ENCODE data around the gene CTNNA2. TPM values are rescaled to one million over a fixed set of nuclear protein-coding genes. Genes with fewer than 3 reads are reported as not detected.

The CTNNA2 gene
- polyA plus RNA-seq, 4 donors: 0.27 to 2.8 (median 1.3) TPM; not detected in 1

DNA sequence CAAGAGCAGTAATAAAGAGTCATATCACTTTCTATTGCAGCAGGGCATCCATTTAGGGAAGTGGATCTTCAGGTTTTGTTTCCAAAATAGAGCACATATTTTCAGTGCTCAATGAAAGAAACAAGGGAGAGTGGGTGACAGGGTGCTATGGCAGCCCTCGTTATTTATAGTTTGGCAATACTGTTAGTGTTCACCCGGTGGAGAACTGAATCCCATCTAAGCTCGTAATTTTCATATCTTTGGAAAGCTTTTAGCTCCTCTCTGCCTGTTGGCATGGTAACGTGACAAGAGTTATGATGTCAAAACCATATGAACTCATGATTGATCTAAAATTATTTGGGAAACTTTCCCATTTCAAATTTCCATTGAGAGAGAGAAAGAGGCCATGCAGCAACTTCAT is 459.8 kb downstream of the CTNNA2 start:
- H3K27ac ChIP-seq (ENCODE audit: low read depth in 1 of 3, low read length in 2 of 3): no peak overlapping the region
- no peaks in the 10 kb centered on the region for H3K36me3 ChIP-seq (ENCODE audit: control insufficient read depth in 3 of 3, insufficient read depth in 2 of 3, low read depth in 1 of 3, low read length in 3 of 3)
- no peaks in the 10 kb centered on the region for H3K27me3 ChIP-seq (ENCODE audit: control insufficient read depth in 3 of 3, insufficient read depth in 3 of 3, low read length in 3 of 3)
- DNase-seq: no peak
- no peaks in the 10 kb centered on the region for H3K9me3 ChIP-seq (ENCODE audit: control insufficient read depth in 2 of 2, insufficient read depth in 1 of 2, low read depth in 1 of 2, low read length in 1 of 2)
- no peak for FAIRE-seq
- 81 to 89% (median 84%) methylated on average over 4 of the region's 4 CpGs for WGBS, 3 donors
- H3K4me3 ChIP-seq (ENCODE audit: low read depth in 1 of 3, low read length in 3 of 3): no peak overlapping the region
- H3K4me1 ChIP-seq (ENCODE audit: control insufficient read depth in 3 of 3, insufficient read depth in 2 of 3, low read depth in 1 of 3, low read length in 2 of 3): no peaks in the 10 kb centered on the region

DNA sequence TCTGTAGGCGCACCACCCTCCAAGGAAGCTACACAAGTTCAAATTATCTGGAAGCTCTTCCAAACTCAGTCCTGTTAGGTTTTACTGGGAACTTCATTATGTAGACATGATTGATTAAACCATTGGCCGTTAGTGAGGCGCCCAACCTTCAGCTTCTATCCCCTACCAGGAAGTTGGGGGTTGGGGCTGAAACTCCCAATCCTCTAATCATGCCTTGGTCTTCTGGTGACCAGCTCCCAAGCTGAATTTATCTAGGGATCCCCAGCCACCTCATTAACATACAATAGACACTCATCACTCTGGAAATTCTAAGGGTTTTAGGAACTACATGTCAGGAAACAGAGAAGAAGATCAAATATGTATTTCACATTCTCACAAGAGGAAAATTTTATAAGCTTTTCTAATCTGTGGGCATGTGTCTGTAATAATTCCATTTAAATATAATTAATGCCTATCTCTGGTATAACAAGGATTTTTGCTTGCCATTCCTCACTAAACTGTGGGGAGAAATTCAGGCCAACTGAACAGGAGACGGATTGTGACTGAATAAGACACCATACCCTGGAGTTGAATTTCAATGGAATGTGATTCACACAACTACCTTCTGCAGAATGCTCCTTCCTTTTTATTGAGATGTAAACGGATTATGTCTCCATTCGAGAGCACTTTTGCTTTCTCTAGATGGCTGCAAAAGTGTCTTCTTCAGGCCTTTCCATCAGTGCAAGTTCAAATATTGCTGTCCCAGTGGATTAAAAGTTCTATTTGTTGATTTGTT is 463.1 kb downstream of the CTNNA2 start:
- Histone ChIP-seq H3K9me3 (ENCODE audit: control insufficient read depth in 2 of 2, insufficient read depth in 1 of 2, low read depth in 1 of 2, low read length in 1 of 2) (no peaks in the 10 kb centered on the region), H3K4me3 (ENCODE audit: low read depth in 1 of 3, low read length in 3 of 3) (no peak overlapping the region), H3K27me3 (ENCODE audit: control insufficient read depth in 3 of 3, insufficient read depth in 3 of 3, low read length in 3 of 3) (no peaks in the 10 kb centered on the region), H3K36me3 (ENCODE audit: control insufficient read depth in 3 of 3, insufficient read depth in 2 of 3, low read depth in 1 of 3, low read length in 3 of 3) (no peaks in the 10 kb centered on the region), H3K27ac (ENCODE audit: low read depth in 1 of 3, low read length in 2 of 3) (no peak overlapping the region), H3K4me1 (ENCODE audit: control insufficient read depth in 3 of 3, insufficient read depth in 2 of 3, low read depth in 1 of 3, low read length in 2 of 3) (no peaks in the 10 kb centered on the region)
- DNase-seq: no peak
- WGBS, 3 donors: 73 to 85% (median 79%) methylated on average over 6 of the region's 6 CpGs
- FAIRE-seq: no peak

DNA sequence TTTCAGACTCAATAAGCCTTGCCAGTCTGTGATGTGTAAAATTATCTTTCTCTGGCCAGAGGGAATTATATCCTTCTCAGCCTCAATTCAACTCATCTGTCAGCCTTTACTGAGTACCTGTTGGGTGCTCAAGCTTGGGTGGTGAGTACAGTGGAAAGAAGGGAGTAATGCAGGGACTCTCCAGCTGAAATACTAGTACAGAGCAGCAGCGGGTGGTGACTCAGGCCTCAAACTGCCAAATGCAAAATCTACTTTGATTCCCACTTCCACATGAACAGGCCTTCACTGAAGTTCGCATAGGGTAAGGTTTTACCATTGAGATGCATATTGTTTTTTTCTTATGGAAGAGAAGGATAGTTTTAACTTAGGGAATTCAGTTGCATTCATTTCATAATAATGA is 464.9 kb downstream of the CTNNA2 start:
- Histone ChIP-seq H3K36me3 (ENCODE audit: control insufficient read depth in 3 of 3, insufficient read depth in 2 of 3, low read depth in 1 of 3, low read length in 3 of 3) (no peaks in the 10 kb centered on the region), H3K4me1 (ENCODE audit: control insufficient read depth in 3 of 3, insufficient read depth in 2 of 3, low read depth in 1 of 3, low read length in 2 of 3) (no peaks in the 10 kb centered on the region), H3K27ac (ENCODE audit: low read depth in 1 of 3, low read length in 2 of 3) (no peak overlapping the region), H3K9me3 (ENCODE audit: control insufficient read depth in 2 of 2, insufficient read depth in 1 of 2, low read depth in 1 of 2, low read length in 1 of 2) (no peaks in the 10 kb centered on the region), H3K4me3 (ENCODE audit: low read depth in 1 of 3, low read length in 3 of 3) (no peak overlapping the region), H3K27me3 (ENCODE audit: control insufficient read depth in 3 of 3, insufficient read depth in 3 of 3, low read length in 3 of 3) (no peaks in the 10 kb centered on the region)
- 76 to 94% (median 84%) methylated on average over 2 of the region's 2 CpGs for WGBS, 3 donors
- DNase-seq (no peak), FAIRE-seq (no peak)

DNA sequence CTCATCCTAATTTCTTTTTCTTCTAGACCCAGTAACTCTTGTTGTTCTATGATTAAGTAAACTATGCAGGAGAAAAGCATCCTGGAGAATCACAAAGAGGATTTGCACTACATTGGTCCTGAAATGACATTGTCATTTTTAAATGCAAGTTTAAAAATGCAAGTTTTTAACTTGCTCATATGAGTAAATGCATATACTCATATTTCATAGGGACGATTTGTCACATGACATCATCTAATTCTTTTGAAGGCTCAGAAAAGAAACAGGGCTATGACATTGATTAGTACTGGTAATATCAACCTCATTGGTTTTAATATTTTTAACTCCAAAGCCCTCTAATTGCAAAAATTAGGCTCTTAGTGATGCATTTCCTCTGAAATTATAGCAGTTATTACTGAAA is 467.3 kb downstream of the CTNNA2 start:
- no peak for FAIRE-seq
- Histone ChIP-seq H3K27me3 (ENCODE audit: control insufficient read depth in 3 of 3, insufficient read depth in 3 of 3, low read length in 3 of 3) (no peaks in the 10 kb centered on the region), H3K36me3 (ENCODE audit: control insufficient read depth in 3 of 3, insufficient read depth in 2 of 3, low read depth in 1 of 3, low read length in 3 of 3) (no peaks in the 10 kb centered on the region), H3K9me3 (ENCODE audit: control insufficient read depth in 2 of 2, insufficient read depth in 1 of 2, low read depth in 1 of 2, low read length in 1 of 2) (no peaks in the 10 kb centered on the region), H3K4me3 (ENCODE audit: low read depth in 1 of 3, low read length in 3 of 3) (no peak overlapping the region), H3K27ac (ENCODE audit: low read depth in 1 of 3, low read length in 2 of 3) (no peak overlapping the region), H3K4me1 (ENCODE audit: control insufficient read depth in 3 of 3, insufficient read depth in 2 of 3, low read depth in 1 of 3, low read length in 2 of 3) (no peaks in the 10 kb centered on the region)
- no peak for DNase-seq
- 75 to 84% (median 76%) methylated on average over 1 of the region's 1 CpG for WGBS, 3 donors

DNA sequence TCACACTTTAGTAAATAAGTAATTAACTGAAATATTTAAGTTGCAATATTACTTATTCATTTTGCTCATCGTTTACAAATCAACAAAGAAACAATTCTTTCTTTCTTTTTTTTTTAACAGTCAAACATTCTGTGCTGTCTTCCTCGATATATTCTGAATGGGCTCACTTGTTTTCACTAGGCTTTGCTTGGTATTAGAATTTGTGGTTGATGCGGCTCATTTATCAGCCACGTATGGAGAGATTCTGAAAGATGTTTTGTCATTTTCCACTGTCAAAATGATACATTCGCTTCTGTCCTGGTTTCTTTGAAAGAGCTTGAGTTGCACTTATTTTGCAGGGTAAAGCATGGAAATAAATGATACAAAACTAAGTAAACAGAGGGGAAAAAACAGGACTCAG is 468.0 kb downstream of the CTNNA2 start:
- 72 to 84% (median 77%) methylated on average over 5 of the region's 5 CpGs for WGBS, 3 donors
- H3K4me3 ChIP-seq (ENCODE audit: low read depth in 1 of 3, low read length in 3 of 3): no peak overlapping the region
- no peaks in the 10 kb centered on the region for H3K36me3 ChIP-seq (ENCODE audit: control insufficient read depth in 3 of 3, insufficient read depth in 2 of 3, low read depth in 1 of 3, low read length in 3 of 3)
- DNase-seq (no peak), FAIRE-seq (no peak)
- H3K27me3 ChIP-seq (ENCODE audit: control insufficient read depth in 3 of 3, insufficient read depth in 3 of 3, low read length in 3 of 3): no peaks in the 10 kb centered on the region
- H3K27ac ChIP-seq (ENCODE audit: low read depth in 1 of 3, low read length in 2 of 3): no peak overlapping the region
- no peaks in the 10 kb centered on the region for H3K9me3 ChIP-seq (ENCODE audit: control insufficient read depth in 2 of 2, insufficient read depth in 1 of 2, low read depth in 1 of 2, low read length in 1 of 2)
- H3K4me1 ChIP-seq (ENCODE audit: control insufficient read depth in 3 of 3, insufficient read depth in 2 of 3, low read depth in 1 of 3, low read length in 2 of 3): no peaks in the 10 kb centered on the region

DNA sequence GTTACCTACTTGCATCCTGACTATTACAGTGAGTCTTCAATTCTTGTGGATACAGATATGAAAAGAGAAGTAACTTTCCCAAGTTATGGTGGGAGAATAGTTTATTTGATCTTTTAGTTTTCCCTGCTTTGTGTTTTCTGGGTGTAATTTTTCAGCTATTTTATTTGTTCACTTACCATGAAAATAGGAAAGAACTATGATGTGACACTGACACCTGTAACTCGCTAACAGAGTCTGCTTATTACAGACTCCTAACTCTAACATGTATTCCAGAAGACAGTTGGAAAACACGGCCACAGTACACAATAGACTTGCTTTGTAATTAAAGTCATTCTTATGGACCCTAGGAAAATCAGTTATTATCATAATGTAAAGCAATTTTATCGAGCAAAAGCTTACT is 468.5 kb downstream of the CTNNA2 start:
- no peaks in the 10 kb centered on the region for H3K27me3 ChIP-seq (ENCODE audit: control insufficient read depth in 3 of 3, insufficient read depth in 3 of 3, low read length in 3 of 3)
- H3K4me3 ChIP-seq (ENCODE audit: low read depth in 1 of 3, low read length in 3 of 3): no peak overlapping the region
- 71 to 85% (median 77%) methylated on average over 3 of the region's 3 CpGs for WGBS, 3 donors
- no peaks in the 10 kb centered on the region for H3K9me3 ChIP-seq (ENCODE audit: control insufficient read depth in 2 of 2, insufficient read depth in 1 of 2, low read depth in 1 of 2, low read length in 1 of 2)
- no peaks in the 10 kb centered on the region for H3K4me1 ChIP-seq (ENCODE audit: control insufficient read depth in 3 of 3, insufficient read depth in 2 of 3, low read depth in 1 of 3, low read length in 2 of 3)
- DNase-seq: no peak
- H3K36me3 ChIP-seq (ENCODE audit: control insufficient read depth in 3 of 3, insufficient read depth in 2 of 3, low read depth in 1 of 3, low read length in 3 of 3): no peaks in the 10 kb centered on the region
- no peak overlapping the region for H3K27ac ChIP-seq (ENCODE audit: low read depth in 1 of 3, low read length in 2 of 3)
- FAIRE-seq: no peak

DNA sequence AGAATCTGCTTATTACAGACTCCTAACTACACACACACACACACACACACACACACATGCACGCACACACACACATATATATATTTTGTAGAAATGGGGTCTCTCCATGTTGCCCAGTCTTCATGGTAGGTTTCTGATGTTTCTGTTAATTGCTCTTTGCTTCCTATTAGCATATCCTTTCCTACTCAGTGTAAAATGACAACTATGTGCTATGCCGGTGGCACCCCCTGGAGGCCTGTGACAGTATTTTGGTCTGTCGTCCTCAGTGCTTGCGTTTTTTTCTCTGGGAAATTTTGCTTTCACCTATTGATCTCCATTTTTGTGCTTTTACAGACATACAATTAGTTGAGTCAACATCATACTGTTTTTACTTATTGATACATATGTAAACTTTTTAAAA is 469.6 kb downstream of the CTNNA2 start:
- Histone ChIP-seq H3K27ac (ENCODE audit: low read depth in 1 of 3, low read length in 2 of 3) (no peak overlapping the region), H3K4me3 (ENCODE audit: low read depth in 1 of 3, low read length in 3 of 3) (no peak overlapping the region), H3K36me3 (ENCODE audit: control insufficient read depth in 3 of 3, insufficient read depth in 2 of 3, low read depth in 1 of 3, low read length in 3 of 3) (no peaks in the 10 kb centered on the region), H3K27me3 (ENCODE audit: control insufficient read depth in 3 of 3, insufficient read depth in 3 of 3, low read length in 3 of 3) (no peaks in the 10 kb centered on the region), H3K4me1 (ENCODE audit: control insufficient read depth in 3 of 3, insufficient read depth in 2 of 3, low read depth in 1 of 3, low read length in 2 of 3) (no peaks in the 10 kb centered on the region), H3K9me3 (ENCODE audit: control insufficient read depth in 2 of 2, insufficient read depth in 1 of 2, low read depth in 1 of 2, low read length in 1 of 2) (no peaks in the 10 kb centered on the region)
- 43 to 61% (median 53%) methylated on average over 4 of the region's 4 CpGs for WGBS, 3 donors
- FAIRE-seq (no peak), DNase-seq (peak; percentile 35 to 64)

DNA sequence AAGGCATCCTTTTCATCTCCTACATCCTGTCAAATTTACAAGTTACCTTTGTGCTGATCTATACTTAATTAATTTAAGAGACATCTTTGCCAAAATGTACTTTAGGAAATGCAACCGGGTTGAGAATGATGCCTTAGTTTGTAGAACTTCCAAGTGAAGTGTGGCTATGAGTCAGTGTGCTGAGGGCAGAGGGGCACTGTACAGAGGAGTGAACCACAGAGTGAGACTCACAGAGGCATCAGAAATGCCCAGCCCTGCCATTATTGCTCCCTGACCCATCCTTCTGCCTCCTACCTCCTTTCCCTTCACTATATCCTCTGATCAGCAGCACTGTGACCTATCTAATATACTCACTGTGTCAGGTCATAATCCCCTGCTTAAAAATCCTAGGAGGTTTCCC is 471.6 kb downstream of the CTNNA2 start:
- Histone ChIP-seq H3K27me3 (ENCODE audit: control insufficient read depth in 3 of 3, insufficient read depth in 3 of 3, low read length in 3 of 3) (no peaks in the 10 kb centered on the region), H3K4me1 (ENCODE audit: control insufficient read depth in 3 of 3, insufficient read depth in 2 of 3, low read depth in 1 of 3, low read length in 2 of 3) (no peaks in the 10 kb centered on the region), H3K27ac (ENCODE audit: low read depth in 1 of 3, low read length in 2 of 3) (no peak overlapping the region), H3K9me3 (ENCODE audit: control insufficient read depth in 2 of 2, insufficient read depth in 1 of 2, low read depth in 1 of 2, low read length in 1 of 2) (no peaks in the 10 kb centered on the region), H3K36me3 (ENCODE audit: control insufficient read depth in 3 of 3, insufficient read depth in 2 of 3, low read depth in 1 of 3, low read length in 3 of 3) (no peaks in the 10 kb centered on the region), H3K4me3 (ENCODE audit: low read depth in 1 of 3, low read length in 3 of 3) (no peak overlapping the region)
- no peak for DNase-seq
- 78 to 94% (median 92%) methylated on average over 1 of the region's 1 CpG for WGBS, 3 donors
- no peak for FAIRE-seq

DNA sequence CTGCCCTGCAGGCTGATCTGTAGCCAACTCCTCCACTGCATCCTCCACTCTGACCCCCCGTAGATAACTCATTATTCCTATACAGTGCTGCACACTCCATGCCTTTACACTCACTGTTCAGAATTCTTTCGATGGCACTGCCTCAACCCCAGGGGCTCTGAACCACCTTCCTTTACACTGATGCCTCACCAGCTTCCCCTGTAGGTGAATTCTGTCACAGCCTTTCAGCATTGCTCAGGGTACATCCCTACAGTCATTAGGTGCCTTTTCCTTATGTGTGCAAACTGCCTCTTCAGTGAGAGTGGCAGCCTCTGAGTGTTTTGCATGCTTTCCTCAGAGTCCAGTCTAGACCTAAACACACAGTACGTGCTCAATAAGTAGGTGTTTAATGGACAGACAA is 472.3 kb downstream of the CTNNA2 start:
- no peaks in the 10 kb centered on the region for H3K36me3 ChIP-seq (ENCODE audit: control insufficient read depth in 3 of 3, insufficient read depth in 2 of 3, low read depth in 1 of 3, low read length in 3 of 3)
- DNase-seq (no peak), FAIRE-seq (no peak)
- no peaks in the 10 kb centered on the region for H3K27me3 ChIP-seq (ENCODE audit: control insufficient read depth in 3 of 3, insufficient read depth in 3 of 3, low read length in 3 of 3)
- WGBS, 3 donors: 86 to 90% (median 88%) methylated on average over 3 of the region's 3 CpGs
- H3K4me3 ChIP-seq (ENCODE audit: low read depth in 1 of 3, low read length in 3 of 3): no peak overlapping the region
- no peak overlapping the region for H3K27ac ChIP-seq (ENCODE audit: low read depth in 1 of 3, low read length in 2 of 3)
- H3K4me1 ChIP-seq (ENCODE audit: control insufficient read depth in 3 of 3, insufficient read depth in 2 of 3, low read depth in 1 of 3, low read length in 2 of 3): no peaks in the 10 kb centered on the region
- no peaks in the 10 kb centered on the region for H3K9me3 ChIP-seq (ENCODE audit: control insufficient read depth in 2 of 2, insufficient read depth in 1 of 2, low read depth in 1 of 2, low read length in 1 of 2)

Data from small intestine (tissue), 7 donors.